Parathyroid adenoma (tissue), 2 donors: ENCODE data around the gene LOXL1.

Experiments
- H2AFZ ChIP-seq: fragments of 300-600 bp; sonication (generic); one replicate; pipeline ENCODE4 v1.7.0; 2017; ENCODE audit warnings: antibody characterized with exemption, mild to moderate bottlenecking
- H3K27ac ChIP-seq: fragments of 300-600 bp; sonication (generic); one replicate; pipeline ENCODE4 v1.7.0; 2017
- H3K27me3 ChIP-seq: fragments of 300-600 bp; sonication (generic); one replicate; pipeline ENCODE4 v1.7.0; 2017; ENCODE audit warnings: low read length; ENCODE audit not compliant: control insufficient read depth, insufficient read depth
- H3K36me3 ChIP-seq: fragments of 300-600 bp; sonication (generic); one replicate; pipeline ENCODE4 v1.7.0; 2017; ENCODE audit warnings: low read length; ENCODE audit not compliant: control insufficient read depth, insufficient read depth
- H3K4me1 ChIP-seq: fragments of 300-600 bp; sonication (generic); one replicate; pipeline ENCODE4 v1.7.0; 2017; ENCODE audit warnings: control low read depth
- H3K4me2 ChIP-seq: fragments of 300-600 bp; sonication (generic); one replicate; pipeline ENCODE4 v1.7.0; 2017; ENCODE audit warnings: low read length
- H3K4me3 ChIP-seq: fragments of 300-600 bp; sonication (generic); one replicate; pipeline ENCODE4 v1.7.0; 2017; ENCODE audit warnings: low read depth, low read length
- H3K79me2 ChIP-seq: fragments of 300-600 bp; sonication (generic); one replicate; pipeline ENCODE4 v1.7.0; 2017; ENCODE audit warnings: control low read depth
- H3K9ac ChIP-seq: fragments of 300-600 bp; sonication (generic); one replicate; pipeline ENCODE4 v1.7.0; 2017; ENCODE audit warnings: mild to moderate bottlenecking
- H3K9me3 ChIP-seq: fragments of 300-600 bp; sonication (generic); one replicate; pipeline ENCODE4 v1.7.0; 2017; ENCODE audit warnings: low read length; ENCODE audit not compliant: control insufficient read depth
- CTCF ChIP-seq: fragments of 300-600 bp; sonication (generic); IDR thresholded peaks from one replicate; pipeline ENCODE4 v1.7.0; 2017; ENCODE audit warnings: antibody characterized with exemption, mild to moderate bottlenecking
- donor health status: primary hyperparathyroidism.

The LOXL1 gene

GRCh38 chr15:73884159-73884558 lies 42.1 kb upstream of the LOXL1 start:
- Histone ChIP-seq H3K4me3 (no peak overlapping the region), H3K4me2 (no peak overlapping the region), H3K9me3 (no peaks in the 10 kb centered on the region), H3K36me3 (no peaks in the 10 kb centered on the region), H3K27ac (no peak overlapping the region), H3K79me2 (no peaks in the 10 kb centered on the region), H3K27me3 (no peaks in the 10 kb centered on the region), H2AFZ (no peak overlapping the region), H3K9ac (no peak overlapping the region), H3K4me1 (no peaks in the 10 kb centered on the region)
- no peak for TF ChIP-seq CTCF

DNA sequence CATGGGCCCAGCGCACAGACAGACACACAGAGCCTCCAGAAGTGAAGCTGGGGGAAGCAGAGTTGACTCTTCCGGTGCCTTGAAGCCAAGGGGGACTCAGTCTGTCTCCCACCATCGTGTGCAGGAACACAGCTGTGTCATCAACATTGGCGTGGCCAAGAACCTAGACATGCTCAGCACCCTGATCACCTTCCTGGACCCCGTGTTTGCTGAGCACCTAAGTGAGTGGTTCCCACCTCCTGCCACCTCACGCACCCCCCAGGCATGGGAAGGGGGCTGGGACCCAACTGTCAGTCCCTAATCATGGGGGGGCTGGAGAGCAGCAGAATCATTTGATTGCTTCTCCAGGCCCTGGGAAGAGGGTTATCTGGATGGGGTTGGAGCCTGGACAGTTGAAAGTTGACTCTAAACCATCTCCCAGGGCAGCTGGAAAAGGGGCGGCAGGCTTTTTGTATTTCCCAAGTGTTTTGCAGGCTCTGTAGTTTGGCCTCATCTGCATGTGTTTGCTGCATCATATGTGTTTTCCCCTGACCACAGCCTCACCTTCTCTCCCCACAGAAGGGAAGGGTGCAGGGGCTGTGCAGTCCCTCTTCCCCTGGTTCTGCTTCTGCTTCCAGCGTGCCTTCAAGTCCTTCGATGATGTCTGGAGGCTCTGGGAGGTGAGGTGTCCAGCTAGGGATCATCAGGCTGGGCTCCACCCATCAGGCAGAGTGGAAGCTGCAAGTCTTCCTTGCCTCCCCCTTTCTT lies 40.1 kb upstream of the LOXL1 start:
- no peak overlapping the region for H3K4me3 ChIP-seq
- H3K27me3 ChIP-seq, result no peaks in the 10 kb centered on the region
- no peak overlapping the region for H3K9ac ChIP-seq
- no peak for TF ChIP-seq CTCF
- no peak overlapping the region for H3K4me2 ChIP-seq
- no peaks in the 10 kb centered on the region for H3K79me2 ChIP-seq
- H3K36me3 ChIP-seq, result no peaks in the 10 kb centered on the region
- no peaks in the 10 kb centered on the region for H3K4me1 ChIP-seq
- H3K9me3 ChIP-seq, result no peaks in the 10 kb centered on the region
- no peak overlapping the region for H3K27ac ChIP-seq
- no peak overlapping the region for H2AFZ ChIP-seq

DNA sequence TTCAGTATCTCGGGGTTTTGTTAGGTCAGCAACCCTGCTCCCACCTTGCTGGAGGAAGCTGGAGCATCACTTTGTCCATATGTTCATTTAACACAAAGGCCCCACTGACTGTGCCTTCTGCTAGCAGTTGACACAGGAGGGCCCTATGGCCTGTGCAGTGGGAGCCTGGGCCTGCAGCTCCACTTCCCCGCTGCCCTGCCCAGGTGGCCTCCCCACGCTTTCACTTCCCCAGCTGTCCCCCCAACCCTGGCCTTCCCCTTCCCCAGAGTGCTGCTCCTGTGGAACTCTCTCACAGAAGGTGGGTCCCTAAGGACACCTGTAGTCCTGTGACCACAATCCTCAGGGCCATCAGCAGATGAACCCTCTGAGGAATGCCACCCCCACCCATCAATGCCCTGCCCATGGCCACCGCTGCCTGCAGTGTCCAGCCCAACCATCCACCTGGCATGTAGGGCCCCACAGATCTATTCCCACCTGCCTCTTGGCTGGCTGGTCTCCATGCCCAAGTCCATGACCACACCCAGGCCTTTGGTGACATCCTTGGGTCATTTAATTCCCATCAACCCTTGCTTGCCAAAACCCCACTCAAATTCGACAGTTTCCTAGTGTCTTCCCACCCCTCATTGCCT lies 39.4 kb upstream of the LOXL1 start:
- Histone ChIP-seq H3K4me1 (no peaks in the 10 kb centered on the region), H3K27ac (no peak overlapping the region), H3K9ac (no peak overlapping the region), H3K4me3 (no peak overlapping the region), H3K36me3 (no peaks in the 10 kb centered on the region), H3K79me2 (no peaks in the 10 kb centered on the region), H3K4me2 (no peak overlapping the region), H3K27me3 (no peaks in the 10 kb centered on the region), H3K9me3 (no peaks in the 10 kb centered on the region), H2AFZ (no peak overlapping the region)
- TF ChIP-seq CTCF, result no peak

- no peak for TF ChIP-seq CTCF
- Histone ChIP-seq H3K27me3 (no peaks in the 10 kb centered on the region), H3K4me1 (no peaks in the 10 kb centered on the region), H3K9ac (no peak overlapping the region), H2AFZ (no peak overlapping the region), H3K36me3 (no peaks in the 10 kb centered on the region), H3K27ac (no peak overlapping the region), H3K9me3 (no peaks in the 10 kb centered on the region), H3K79me2 (no peaks in the 10 kb centered on the region), H3K4me3 (no peak overlapping the region), H3K4me2 (no peak overlapping the region)
Measured at GRCh38 chr15:73887481-73887880, 38.8 kb upstream of the LOXL1 start.
